Caki2 (cell line): ENCODE data around the gene NPFF. TPM values are rescaled to one million over a fixed set of nuclear protein-coding genes. Genes with fewer than 3 reads are reported as not detected.

ENCODE experiments used
- DNase-seq: peaks from one replicate; pipeline ENCODE4 v3.0.0-alpha.2; 2015; ENCODE audit warnings: low read depth
- in situ Hi-C: cut with HindIII; loops from 2 replicates; pipeline ENCODE4 v1.10.0; 2016; ENCODE audit warnings: low sequenced_read_pairs, low pct_unique_long_range_greater_than_20kb, mixed read lengths
- total RNA-seq: library from RNA; depleted of rRNA; stranded (reverse); fragments of >200 nt; shearing (Covaris generic); gene quantifications from 2 replicates; pipeline ENCODE4 v1.2.3, GENCODE V29; 2014; ENCODE audit warnings: low replicate concordance

NPFF gene
- total RNA-seq, 1 experiment from 2014 or later: not detected

DNA sequence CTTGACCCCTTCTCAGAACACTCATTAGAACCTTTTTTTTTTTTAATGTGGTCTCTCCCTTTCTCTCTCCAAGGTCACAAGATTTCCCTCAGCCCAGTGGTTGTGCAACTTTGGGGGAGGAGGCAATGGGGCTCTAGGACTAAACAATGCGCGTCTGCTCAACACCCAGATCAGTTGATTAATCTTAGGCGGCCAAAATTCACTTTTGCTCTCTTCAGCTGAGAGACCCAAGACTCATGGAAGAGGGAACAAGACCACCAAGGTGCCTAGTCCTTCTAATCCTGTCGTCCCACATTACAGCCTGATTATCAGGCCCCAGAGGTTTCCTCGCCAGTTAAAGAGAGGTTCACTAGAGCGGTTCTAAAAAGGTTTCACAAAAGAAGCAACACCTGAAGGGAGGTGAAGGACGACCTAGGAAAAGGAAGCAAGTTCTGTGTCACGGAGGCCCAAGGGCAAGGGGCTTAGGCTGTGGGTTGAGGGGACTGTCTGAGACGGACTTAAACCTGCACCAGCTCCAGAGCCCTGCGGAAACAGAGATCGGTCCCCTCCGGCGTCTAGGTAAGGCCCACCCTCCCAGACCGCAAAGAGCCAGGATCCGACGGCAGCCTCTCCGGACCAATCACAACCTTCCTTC, 7.0 kb downstream of the NPFF start:
- DNase-seq: peak; percentile 59
- in situ Hi-C loops: no loop called here

DNA sequence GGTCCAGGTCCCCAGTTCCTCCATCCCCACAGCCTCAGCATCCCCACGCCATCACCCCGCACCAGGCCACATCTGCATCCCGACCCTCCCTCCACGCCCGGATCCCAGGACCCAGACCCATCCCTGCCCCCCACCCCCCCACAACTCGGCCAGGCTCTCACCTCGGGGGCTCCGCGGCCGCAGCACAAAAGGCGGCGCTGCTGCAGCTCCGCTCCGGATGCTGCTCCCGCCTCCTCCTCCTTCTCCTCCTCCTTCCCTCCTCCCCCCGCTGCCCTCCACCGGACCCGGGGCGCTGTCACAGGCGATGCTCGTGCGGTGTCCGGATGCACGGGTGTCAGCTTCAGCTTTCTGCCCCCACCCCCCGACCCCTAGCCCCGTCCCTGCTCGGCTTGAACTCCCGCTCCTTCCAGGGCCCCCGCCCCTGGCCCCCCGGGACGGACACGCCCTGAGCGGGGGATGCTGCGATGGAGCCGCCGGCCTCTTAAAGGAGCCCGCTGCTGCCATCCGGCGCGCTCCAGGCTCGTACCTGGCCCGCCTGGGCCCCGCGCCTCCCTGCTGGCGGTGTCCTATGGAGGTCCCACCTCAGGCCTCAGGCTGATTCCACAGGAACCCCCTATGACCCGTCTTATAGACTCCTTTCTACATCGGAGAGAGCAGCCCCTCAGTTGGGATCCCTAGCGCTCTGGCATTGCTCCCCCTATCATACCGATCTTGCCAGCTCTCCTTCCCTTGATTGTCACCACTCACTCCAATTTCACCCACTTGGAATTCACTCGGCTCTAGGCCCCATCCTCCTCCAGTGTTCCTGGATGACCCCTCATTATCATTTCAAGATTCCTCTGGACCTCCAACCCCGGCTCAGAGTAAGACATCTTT, 7.8 kb downstream of the NPFF start, which contains the start of gene MAP3K12:
Gene MAP3K12, minus strand, starts transcription at position 193 of the 876 bp plus-strand sequence. CDS start 12,067 bp downstream, outside the sequence.
- peak; percentile 70 for DNase-seq
- in situ Hi-C loops: no loop called here

- no peak for DNase-seq
- in situ Hi-C loops: no loop called here
These were observed 9.1 kb downstream of the NPFF start for GRCh38 chr12:53498235-53498630.

- DNase-seq: no peak
- in situ Hi-C loops: no loop called here
These were observed 9.8 kb downstream of the NPFF start for GRCh38 chr12:53497461-53497860.

DNA sequence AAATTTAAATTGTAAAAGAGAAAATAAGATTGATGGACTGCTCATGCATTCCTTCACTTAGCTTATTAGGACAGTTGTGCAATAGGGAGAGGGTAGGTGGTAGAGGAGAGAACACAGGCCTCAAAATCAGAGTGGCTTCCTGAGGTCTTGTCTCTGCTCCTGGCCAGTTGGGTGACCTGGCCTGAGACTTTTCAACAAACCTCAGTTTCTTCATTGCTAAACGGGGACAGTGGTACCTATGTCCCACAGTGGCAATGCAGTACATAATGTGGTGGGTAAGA, 10.6 kb downstream of the NPFF start:
- no peak for DNase-seq
- in situ Hi-C loops: no loop called here

DNA sequence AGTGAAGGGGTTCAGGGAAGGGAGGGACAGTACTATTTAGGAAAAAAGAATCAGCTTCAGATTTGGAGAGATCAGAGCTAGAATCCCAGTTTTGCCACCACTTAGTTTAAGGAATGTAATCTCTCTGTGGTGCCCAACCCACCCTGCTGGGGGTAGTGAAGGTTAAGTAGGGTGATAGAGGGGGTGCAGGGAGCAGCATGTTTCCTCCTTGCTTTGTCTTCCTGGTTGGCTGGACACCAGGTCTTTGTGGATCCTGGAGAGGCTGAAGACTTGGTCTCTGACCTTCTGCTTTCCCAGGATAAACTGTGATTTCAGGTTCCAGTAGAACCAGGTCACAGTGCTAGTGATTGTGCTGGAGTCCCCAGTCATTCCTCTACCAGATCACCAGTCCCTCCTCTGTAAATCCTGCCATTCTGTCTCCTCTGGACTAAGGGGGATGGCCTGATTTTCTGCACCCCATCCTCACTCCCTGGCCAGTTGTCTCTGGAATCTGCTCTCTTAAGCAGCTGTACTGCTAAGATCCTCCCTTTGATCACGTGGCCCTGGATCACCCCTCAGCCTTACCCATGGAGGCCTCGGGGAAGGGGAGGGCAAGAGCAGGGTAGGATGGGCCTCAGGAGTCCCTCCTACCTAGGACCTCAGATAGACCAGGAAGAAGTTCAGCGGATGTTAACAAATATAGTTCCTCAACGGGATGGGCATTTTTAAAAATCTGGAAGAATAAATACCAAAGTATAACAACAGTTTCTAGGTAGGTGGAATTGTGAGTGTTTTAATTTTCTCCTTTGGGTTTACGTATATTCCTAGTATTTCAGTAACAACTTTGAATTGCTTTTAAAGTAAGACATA, 11.2 kb downstream of the NPFF start:
- in situ Hi-C loops: no loop called here
- peak; percentile 93 for DNase-seq

- no peak for DNase-seq
- in situ Hi-C loops: no loop called here
These were observed 13.5 kb downstream of the NPFF start for GRCh38 chr12:53493610-53494391.

DNA sequence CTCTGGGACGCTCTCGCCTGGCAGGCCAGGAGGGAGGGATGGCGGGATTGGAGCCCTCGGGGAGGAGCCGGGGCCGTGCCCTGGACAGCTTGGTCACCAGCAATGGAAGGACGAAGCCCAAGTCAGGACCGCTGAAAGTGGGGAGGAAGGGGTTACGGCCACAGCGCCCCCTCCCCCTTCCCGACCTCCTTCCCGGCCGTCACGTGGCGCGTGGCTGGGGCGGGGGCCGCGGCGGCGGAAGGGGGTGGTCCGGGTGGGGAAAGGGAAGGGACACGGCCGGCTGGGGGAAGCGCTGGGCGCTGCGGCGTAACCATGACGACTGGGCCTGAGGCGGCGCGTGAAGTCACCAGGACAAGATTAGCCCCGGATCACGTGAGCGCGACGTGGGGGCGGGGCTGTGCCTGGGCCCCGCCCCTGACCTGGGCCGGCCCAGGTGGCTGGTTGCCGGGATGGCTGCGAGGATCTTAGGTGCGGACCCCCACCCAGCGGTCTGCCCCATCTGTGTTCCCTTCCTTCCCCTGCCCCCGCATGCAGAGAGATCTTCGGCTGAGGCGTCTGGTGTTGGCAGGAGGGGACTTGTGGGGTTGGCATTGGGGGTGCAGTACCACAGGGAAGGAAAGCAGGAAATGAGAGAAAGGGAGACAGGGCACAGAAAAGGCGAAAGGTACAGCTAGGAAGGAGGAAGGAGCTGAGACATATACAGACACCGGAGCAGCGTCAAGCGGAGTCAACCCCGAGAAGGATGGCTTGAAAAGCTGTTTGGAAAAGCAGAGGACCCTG, 14.3 kb downstream of the NPFF start:
- peak; percentile 90 for DNase-seq
- in situ Hi-C loops: no loop called here

DNA sequence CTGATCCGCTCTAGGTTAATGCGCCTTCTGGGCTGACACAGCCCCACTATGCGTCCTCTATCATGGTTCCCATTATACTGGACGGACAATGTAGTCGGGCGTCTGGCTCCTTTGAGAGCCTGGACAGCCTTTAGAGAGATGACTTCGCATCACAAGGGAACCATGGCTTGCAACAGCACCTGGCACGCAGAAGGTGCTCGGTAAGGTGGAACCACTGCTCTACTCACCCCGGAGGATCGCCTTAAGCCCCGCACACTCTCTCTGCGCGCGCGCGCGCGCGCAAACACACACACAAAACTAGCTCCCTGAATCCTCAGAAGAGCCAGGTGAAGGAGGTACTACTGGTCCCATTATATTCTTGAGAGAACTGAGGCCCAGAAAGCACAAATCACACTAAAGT, 15.1 kb downstream of the NPFF start:
- in situ Hi-C loops: no loop called here
- DNase-seq: no peak

DNA sequence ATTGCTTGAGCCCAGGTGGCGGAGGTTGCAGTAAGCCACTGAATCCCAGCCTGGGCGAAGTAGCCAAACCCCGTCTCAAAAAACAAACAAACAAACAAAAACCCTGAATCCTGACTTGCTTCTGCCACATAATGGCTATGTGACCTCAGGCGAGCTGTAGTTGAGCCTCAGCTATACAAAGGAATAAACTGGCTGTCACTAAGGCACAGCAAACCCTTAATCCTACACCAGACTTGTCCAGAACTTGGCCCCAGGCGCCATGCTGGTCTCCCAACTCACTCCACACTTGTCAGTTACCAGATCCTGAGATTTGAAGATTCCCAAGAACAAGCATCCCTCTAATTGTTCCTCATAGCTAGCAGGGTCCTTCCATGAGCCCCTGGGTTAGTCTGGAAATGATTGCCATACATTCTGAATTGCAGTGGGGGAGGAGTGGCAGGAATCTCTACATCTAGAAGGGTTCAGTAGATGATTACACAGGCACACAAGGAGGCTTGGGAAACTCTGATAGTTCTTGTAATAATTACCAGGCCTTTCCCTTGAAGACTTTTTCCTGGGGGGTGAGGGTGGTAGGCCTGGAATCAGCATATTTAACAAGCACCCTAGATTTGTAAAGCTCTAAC, 17.9 kb downstream of the NPFF start:
- no peak for DNase-seq
- in situ Hi-C loops: no loop called here

GRCh38 chr12:53486736-53487487, 20.4 kb downstream of the NPFF start:
- DNase-seq: no peak
- in situ Hi-C loops: no loop called here

- DNase-seq: no peak
- in situ Hi-C loops: no loop called here
These were observed 21.1 kb downstream of the NPFF start for GRCh38 chr12:53485955-53486735.

DNA sequence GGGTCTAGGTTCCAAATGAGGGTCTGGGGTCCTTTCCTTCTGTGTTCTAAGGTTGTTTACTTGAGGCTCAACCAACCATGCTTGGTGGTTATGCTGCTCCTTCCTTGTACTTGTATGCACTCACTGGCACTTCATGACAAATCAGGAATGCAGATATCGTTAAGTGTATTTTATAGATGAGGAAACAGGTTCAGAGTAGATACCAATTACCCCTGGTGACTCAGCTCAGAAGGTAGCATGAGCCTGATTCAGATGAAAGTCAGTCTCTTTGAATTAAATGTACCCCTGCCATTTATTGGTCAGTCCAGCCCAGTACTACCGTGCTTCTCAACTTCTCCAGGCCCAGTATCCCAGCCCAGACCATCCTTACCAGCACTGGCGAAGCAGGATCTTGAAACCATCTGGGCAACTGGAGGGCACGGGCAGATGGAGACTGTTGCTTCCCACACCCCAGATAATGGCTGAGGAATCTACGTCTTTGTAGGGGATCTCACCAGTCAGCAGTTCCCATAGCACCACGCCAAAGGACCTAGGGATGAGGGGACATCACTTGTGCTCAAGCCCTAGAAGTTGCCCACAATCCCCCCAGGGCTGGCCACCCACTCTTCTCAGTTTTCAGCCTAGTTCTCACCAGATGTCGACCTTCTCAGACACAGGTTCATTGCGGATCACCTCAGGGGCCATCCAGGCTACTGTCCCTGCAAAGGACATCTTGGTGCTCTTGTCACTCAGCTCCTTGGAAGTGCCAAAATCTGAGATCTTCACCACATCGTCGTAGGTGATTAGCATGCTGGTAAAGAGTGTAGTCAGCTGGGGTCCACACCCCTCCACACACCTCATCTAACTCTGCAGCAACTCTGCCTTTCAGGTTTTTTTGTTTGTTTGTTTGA, 22.4 kb downstream of the NPFF start:
- DNase-seq: no peak
- in situ Hi-C loops: no loop called here

- in situ Hi-C loops: no loop called here
- DNase-seq: no peak
These were observed 23.3 kb downstream of the NPFF start for GRCh38 chr12:53483979-53484377.
